ENCODE data around the gene REM1. TPM values are rescaled to one million over a fixed set of nuclear protein-coding genes. Genes with fewer than 3 reads are reported as not detected.
A peak's percentile ranks its signal among the peaks of the same experiment; 100 is the strongest.

Gene REM1
- total RNA-seq, 1 donor from 2014 or later = not detected

- H3K4me3 Mint-ChIP-seq (ENCODE audit: unreplicated experiment) = no peak overlapping the region
- no peak overlapping the region for H3K27ac Mint-ChIP-seq (ENCODE audit: unreplicated experiment)
- H3K36me3 ChIP-seq (ENCODE audit: insufficient read depth, low read length) = no peaks in the 10 kb centered on the region
- H3K9ac ChIP-seq (ENCODE audit: low read length) = no peak overlapping the region
- H4K20me1 ChIP-seq (ENCODE audit: insufficient read depth, low read length) = no peaks in the 10 kb centered on the region
- FAIRE-seq (no peak), DNase-seq (ENCODE audit: low read depth) (no peak)
- no peaks in the 10 kb centered on the region for H3K4me1 ChIP-seq (ENCODE audit: insufficient read depth, low read length)
- H3K36me3 Mint-ChIP-seq (ENCODE audit: low read depth, unreplicated experiment) = no peaks in the 10 kb centered on the region
- no peaks in the 10 kb centered on the region for H3K9me3 ChIP-seq (ENCODE audit: insufficient read depth, low read depth, low read length)
- H3K79me2 ChIP-seq (ENCODE audit: insufficient read depth, low read length) = no peaks in the 10 kb centered on the region
- H3K4me2 ChIP-seq (ENCODE audit: low read length) = no peak overlapping the region
- no peak overlapping the region for H3K4me3 ChIP-seq (ENCODE audit: insufficient read depth, low read depth, low read length)
- H3K27me3 ChIP-seq (ENCODE audit: insufficient read depth, low read length) = peaks cover 24% of the 10 kb centered on the region
- no peak overlapping the region for H3K27ac ChIP-seq (ENCODE audit: low read depth, low read length)
- TF ChIP-seq, protein P1, sequence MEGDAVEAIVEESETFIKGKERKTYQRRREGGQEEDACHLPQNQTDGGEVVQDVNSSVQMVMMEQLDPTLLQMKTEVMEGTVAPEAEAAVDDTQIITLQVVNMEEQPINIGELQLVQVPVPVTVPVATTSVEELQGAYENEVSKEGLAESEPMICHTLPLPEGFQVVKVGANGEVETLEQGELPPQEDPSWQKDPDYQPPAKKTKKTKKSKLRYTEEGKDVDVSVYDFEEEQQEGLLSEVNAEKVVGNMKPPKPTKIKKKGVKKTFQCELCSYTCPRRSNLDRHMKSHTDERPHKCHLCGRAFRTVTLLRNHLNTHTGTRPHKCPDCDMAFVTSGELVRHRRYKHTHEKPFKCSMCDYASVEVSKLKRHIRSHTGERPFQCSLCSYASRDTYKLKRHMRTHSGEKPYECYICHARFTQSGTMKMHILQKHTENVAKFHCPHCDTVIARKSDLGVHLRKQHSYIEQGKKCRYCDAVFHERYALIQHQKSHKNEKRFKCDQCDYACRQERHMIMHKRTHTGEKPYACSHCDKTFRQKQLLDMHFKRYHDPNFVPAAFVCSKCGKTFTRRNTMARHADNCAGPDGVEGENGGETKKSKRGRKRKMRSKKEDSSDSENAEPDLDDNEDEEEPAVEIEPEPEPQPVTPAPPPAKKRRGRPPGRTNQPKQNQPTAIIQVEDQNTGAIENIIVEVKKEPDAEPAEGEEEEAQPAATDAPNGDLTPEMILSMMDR (IDR thresholded peaks at IDR 0.05; ENCODE audit: insufficient read depth, low read depth, low read length) = no peak
- TF ChIP-seq EZH2 (IDR thresholded peaks at IDR 0.05; ENCODE audit: insufficient read depth, low read length) = no peak
- H3K27me3 Mint-ChIP-seq (ENCODE audit: low read depth, unreplicated experiment) = peaks cover 38% of the 10 kb centered on the region
- H3K4me1 Mint-ChIP-seq (ENCODE audit: low read depth, unreplicated experiment) = no peaks in the 10 kb centered on the region
- peaks cover 16% of the 10 kb centered on the region for H3K9me3 Mint-ChIP-seq (ENCODE audit: unreplicated experiment)
- no peak overlapping the region for H2AFZ ChIP-seq (ENCODE audit: low read depth, low read length)
Observed at GRCh38 chr20:31476643-31477215, 1.6 kb downstream of the REM1 start.

GRCh38 chr20:31484001-31484400 lies 8.9 kb downstream of the REM1 start:
- H3K27ac Mint-ChIP-seq (ENCODE audit: unreplicated experiment) = no peak overlapping the region
- no peak for FAIRE-seq
- H3K9me3 Mint-ChIP-seq (ENCODE audit: unreplicated experiment) = peaks cover 6% of the 10 kb centered on the region

More at GRCh38 chr20:31484001-31484400, 8.9 kb downstream of the REM1 start:
- Histone ChIP-seq H3K27ac (ENCODE audit: low read depth, low read length) (no peak overlapping the region), H3K4me2 (ENCODE audit: low read length) (no peak overlapping the region), H3K9ac (ENCODE audit: low read length) (no peak overlapping the region), H2AFZ (ENCODE audit: low read depth, low read length) (peak overlapping the region; percentile 34), H3K4me1 (ENCODE audit: insufficient read depth, low read length) (peaks cover 5% of the 10 kb centered on the region), H3K79me2 (ENCODE audit: insufficient read depth, low read length) (no peaks in the 10 kb centered on the region), H4K20me1 (ENCODE audit: insufficient read depth, low read length) (no peaks in the 10 kb centered on the region), H3K36me3 (ENCODE audit: insufficient read depth, low read length) (no peaks in the 10 kb centered on the region), H3K4me3 (ENCODE audit: insufficient read depth, low read depth, low read length) (no peak overlapping the region), H3K9me3 (ENCODE audit: insufficient read depth, low read depth, low read length) (peaks cover 4% of the 10 kb centered on the region), H3K27me3 (ENCODE audit: insufficient read depth, low read length) (no peaks in the 10 kb centered on the region)
- H3K36me3 Mint-ChIP-seq (ENCODE audit: low read depth, unreplicated experiment) = peaks cover 2% of the 10 kb centered on the region
- no peaks in the 10 kb centered on the region for H3K4me1 Mint-ChIP-seq (ENCODE audit: low read depth, unreplicated experiment)
- H3K27me3 Mint-ChIP-seq (ENCODE audit: low read depth, unreplicated experiment) = peaks cover 3% of the 10 kb centered on the region
- no peak for DNase-seq (ENCODE audit: low read depth)
- TF ChIP-seq EZH2 (IDR thresholded peaks at IDR 0.05; ENCODE audit: insufficient read depth, low read length) = no peak
- TF ChIP-seq, protein P1 (IDR thresholded peaks at IDR 0.05; ENCODE audit: insufficient read depth, low read depth, low read length) = no peak
- no peak overlapping the region for H3K4me3 Mint-ChIP-seq (ENCODE audit: unreplicated experiment)
